ENCODE measurements around the gene TRAPPC6A.

The TRAPPC6A gene, protein sequence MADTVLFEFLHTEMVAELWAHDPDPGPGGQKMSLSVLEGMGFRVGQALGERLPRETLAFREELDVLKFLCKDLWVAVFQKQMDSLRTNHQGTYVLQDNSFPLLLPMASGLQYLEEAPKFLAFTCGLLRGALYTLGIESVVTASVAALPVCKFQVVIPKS

GRCh38 chr19:45177817-45178261, at the start of gene TRAPPC6A:
TSS of gene TRAPPC6A (minus strand) at chr19:45178237. CDS start at chr19:45178218, 19 bp downstream.
- no peak for DNase-seq (ENCODE audit: low read depth)

GRCh38 chr19:45224645-45225044, 46.6 kb upstream of the TRAPPC6A start:
- no peak for DNase-seq (ENCODE audit: low read depth)

- no peak for DNase-seq (ENCODE audit: low read depth)
These were observed 45.8 kb upstream of the TRAPPC6A start for GRCh38 chr19:45223879-45224278.

DNA sequence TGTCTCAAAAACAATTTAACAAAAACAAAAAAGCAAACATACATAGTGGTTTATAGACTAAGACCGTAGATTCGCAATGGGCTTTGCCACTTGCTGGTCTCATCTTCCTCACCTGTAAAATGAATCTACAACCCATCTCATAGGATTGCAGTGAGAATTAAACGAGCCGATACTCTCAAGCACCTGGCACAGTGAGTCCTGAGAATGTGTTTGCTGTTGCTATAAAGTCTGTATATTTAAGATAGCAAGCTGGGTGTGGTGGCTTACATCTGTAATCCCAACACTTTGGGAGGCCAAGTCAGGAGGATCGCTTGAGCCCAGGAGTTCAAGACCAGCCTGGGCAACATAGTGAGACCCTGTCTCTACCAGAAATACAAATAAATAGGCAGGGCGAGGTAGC, 44.7 kb upstream of the TRAPPC6A start:
- DNase-seq (ENCODE audit: low read depth) = no peak

GRCh38 chr19:45218911-45219743, 41.1 kb upstream of the TRAPPC6A start:
- no peak for DNase-seq (ENCODE audit: low read depth)

DNA sequence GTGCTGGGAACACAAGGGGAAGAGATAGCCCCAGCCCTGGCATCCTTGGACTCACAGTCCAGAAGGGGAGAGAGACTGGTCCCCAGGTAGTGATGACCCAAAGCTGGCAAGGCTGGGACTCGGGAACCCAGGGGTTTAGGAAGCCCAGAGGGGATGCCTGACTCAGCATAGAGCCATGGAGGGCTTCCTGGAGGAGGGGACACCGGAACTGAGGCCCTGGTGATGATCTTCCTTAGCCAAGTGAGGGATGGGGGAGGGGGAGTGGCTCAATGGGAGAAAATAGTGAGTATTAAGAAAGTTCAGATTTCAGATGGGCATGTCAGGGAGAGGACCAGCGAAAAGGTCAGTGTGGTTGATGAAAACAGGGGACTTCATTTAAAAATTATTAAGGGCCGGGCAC, 40.4 kb upstream of the TRAPPC6A start:
- no peak for DNase-seq (ENCODE audit: low read depth)

DNA sequence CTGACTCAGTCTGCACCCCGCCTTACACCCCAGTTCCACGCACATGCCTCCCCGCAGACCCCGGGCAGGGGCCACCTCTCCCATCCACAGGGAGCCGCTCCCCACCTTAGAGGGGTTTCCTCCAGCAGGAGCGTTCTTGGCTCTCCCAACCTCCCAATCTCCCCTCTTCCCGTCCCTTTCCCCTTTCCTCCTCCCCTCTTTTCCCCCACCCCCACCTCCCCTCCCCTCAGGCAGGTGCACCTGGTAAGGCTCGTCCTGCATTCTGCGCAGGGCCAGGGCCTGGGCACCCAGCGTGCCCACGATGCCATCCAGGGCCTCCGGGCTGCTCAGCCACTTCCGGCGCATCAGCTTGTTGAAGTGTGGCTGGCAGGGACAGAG, 39.9 kb upstream of the TRAPPC6A start:
- no peak for DNase-seq (ENCODE audit: low read depth)

GRCh38 chr19:45217193-45217956, 39.3 kb upstream of the TRAPPC6A start:
- DNase-seq (ENCODE audit: low read depth) = no peak

- DNase-seq (ENCODE audit: low read depth) = no peak
These were observed 38.6 kb upstream of the TRAPPC6A start for GRCh38 chr19:45216667-45217066.

DNA sequence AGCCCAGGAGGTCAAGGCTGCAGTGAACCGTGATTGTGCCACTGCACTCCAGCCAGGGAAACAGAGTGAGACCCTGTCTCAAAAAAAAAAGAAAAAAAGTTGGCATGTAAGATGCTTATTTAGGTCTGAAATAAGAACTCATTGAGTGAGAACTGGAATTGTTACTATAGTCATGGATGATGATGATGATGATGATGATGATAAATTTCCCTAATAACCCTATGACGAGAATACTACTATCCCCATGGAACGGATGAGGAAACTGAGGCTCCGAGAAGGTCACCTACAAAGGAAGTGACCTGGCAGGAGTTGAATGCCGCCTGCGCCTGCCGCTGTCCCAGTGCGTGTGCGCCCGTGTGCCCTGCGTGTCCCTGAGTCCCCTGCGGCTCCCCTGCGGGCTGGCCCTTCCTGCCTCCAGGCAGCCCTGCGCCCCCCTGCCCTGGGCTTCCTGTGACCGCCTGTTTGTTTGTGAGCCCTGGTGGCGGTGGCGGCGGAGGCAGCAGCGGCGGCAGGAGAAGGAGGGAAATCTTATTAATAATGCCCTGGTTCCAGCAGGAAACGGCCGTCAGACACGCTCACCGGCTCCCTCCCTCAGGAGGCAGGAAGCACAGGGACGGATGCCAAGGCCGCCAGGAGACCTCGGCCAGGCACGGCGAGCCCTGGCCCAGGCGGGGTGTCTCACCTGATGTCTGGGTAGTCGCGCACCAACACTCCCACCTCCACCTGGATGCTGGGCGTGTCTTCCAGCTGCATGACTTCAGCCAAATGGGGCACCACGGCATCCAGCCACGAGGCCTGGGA, 37.6 kb upstream of the TRAPPC6A start:
- no peak for DNase-seq (ENCODE audit: low read depth)

DNA sequence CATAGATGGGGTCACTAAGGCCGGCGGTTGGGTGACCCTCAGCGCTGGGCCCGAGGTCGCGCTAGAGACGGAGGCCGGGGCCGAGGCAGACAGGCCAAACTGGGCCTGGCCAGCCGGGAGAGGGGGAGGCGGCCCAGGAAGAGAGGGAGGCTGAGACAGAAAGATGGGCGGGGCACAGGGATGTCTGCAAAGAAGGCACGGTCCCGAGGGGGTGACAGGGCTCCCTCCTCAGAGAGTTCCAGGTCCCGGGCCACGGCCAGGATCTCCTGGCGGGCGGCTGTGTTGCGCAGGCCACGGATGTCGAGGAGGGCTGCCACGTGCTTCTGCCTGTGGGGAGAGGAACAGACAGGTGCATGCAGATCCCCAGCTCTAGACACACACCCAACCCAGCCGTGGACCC, 35.0 kb upstream of the TRAPPC6A start:
- DNase-seq (ENCODE audit: low read depth) = no peak

- no peak for DNase-seq (ENCODE audit: low read depth)
These were observed 33.8 kb upstream of the TRAPPC6A start for GRCh38 chr19:45211751-45212381.

DNA sequence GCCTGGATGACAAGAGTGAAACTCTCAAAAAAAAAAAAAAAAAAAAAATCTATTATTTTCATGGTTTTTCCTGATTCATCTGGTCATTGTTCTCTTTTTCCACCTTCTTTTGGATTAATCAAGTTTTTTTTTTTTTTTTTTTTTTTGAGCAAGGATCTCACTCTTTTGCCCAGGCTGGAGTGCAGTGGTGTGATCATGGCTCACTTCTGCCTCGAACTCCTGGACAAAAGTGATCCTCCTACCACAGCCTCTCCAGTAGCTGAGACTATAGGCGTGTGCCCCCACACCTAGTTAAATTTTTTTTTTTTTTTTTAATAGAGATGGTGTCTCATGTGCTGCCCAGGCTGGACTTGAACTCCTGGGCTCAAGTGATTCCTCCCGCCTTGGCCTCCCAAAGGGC, 28.3 kb upstream of the TRAPPC6A start:
- DNase-seq (ENCODE audit: low read depth) = no peak

- DNase-seq (ENCODE audit: low read depth) = no peak
These were observed 27.8 kb upstream of the TRAPPC6A start for GRCh38 chr19:45205810-45206209.

DNA sequence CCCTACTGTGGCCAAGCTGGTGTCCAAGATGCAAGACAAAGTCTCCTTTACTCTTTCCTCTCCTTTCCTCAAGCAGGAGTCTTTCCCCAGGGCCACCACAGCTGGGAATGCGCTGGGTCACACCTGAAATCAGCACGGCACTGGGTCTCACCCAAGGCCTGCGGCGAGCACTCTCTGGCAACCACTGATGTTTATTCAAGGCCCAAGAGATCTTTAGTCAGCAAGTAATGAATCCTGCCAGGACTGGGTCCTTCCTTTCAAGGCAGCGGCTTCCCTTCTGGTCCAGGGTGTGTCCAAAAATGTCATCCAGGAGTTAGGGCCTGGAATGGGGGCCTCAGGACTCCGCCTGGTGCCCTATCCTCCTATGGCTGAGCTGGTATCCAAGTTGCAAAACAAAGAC, 24.6 kb upstream of the TRAPPC6A start:
- DNase-seq (ENCODE audit: low read depth) = no peak

DNA sequence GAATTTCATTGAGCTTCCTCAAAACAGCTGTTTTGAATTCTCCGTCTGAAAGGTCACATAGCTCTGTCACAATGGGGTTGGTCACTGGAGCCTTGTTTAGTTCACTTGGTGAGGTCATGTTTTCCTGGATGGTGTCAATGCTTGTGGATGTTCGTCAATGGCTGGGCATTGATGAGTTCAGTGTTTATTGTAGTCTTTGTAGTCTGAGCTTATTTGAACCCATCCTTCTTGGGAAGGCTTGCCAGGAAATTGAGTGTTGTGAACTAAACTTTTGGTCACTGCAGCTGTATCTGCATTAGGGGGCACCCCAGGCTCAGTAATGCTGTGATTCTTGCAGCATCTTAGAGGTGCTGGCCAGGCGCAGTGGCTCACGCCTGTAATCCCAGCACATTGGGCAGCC, 22.5 kb upstream of the TRAPPC6A start:
- no peak for DNase-seq (ENCODE audit: low read depth)

DNA sequence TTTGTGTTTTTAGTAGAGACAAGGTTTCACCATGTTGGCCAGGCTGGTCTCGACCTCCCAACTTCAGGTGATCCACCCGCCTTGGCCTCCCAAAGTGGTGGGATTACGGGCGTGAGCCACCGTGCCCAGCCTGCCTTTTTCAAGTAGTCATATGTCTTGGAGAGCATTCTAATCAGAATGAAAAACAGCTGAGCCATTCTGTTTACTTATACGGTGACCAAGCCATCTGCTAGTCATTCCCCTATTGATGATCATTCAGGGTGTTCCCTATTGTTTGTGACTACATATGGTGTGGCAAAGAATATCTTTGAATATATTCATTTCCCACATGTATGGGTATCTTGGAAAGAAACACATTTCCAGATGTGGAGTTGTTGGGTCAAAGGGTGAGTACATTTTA, 17.7 kb upstream of the TRAPPC6A start:
- DNase-seq (ENCODE audit: low read depth) = no peak

GRCh38 chr19:45191375-45191774, 13.3 kb upstream of the TRAPPC6A start:
- DNase-seq (ENCODE audit: low read depth) = no peak

DNA sequence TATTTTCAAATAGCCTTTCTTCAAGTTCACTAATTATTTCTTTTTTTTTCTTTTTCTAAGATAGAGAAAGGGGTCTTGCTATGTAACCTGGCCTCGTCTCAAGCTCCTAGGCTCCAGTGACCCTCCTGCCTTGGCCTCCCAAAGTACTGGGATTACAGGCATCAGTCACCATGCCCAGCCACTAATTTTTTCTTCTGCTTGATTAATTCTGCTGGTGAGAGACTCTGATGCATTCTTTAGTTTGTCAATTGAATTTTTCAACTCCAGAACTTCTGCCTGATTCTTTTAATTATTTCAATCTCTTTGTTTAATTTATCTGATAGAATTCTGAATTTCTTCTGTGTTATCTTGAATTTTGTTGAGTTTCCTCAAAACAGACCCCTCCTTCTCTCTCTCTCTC, 11.9 kb upstream of the TRAPPC6A start:
- no peak for DNase-seq (ENCODE audit: low read depth)

GRCh38 chr19:45187421-45188100, 9.5 kb upstream of the TRAPPC6A start:
- no peak for DNase-seq (ENCODE audit: low read depth)
